ENCODE results near the gene FAM124A.

Gene FAM124A

DNA sequence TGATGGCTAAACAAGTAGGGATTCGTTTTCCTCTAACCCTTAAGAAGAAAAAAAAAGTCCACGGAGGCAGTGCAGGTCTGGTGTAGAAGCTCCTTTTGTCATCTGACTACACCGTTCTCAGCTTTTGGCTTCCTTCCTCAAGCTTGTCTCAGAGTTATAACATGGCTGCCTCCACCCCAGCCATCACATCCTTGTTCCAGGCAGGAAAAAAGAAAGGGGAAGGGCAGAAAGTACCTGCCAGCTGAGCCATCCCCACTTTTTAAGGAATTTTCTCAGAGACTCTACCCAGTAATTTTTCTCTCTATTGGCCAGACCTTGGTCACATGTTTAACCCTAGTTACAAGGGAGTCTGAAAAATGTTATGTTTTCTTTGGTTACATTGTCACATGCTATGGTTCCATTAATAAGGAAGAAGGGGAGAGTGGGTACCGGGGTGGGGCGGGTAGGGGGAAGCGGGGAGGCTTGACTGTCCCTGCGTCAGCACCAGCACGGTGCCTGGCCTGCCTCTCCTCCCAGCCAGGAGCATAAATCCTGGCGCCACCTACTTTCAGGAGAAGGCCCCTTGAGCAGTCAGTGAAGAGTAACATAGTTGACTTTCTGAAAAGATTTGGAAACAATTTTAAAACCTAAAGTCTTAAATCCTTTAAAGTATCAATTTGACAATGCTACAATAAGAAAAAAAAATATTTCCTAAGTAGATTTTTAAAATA lies 11.1 kb downstream of the FAM124A start:
- H3K27ac ChIP-seq: no peak overlapping the region
- no peak overlapping the region for H3K4me3 ChIP-seq
- TF ChIP-seq, protein P1, sequence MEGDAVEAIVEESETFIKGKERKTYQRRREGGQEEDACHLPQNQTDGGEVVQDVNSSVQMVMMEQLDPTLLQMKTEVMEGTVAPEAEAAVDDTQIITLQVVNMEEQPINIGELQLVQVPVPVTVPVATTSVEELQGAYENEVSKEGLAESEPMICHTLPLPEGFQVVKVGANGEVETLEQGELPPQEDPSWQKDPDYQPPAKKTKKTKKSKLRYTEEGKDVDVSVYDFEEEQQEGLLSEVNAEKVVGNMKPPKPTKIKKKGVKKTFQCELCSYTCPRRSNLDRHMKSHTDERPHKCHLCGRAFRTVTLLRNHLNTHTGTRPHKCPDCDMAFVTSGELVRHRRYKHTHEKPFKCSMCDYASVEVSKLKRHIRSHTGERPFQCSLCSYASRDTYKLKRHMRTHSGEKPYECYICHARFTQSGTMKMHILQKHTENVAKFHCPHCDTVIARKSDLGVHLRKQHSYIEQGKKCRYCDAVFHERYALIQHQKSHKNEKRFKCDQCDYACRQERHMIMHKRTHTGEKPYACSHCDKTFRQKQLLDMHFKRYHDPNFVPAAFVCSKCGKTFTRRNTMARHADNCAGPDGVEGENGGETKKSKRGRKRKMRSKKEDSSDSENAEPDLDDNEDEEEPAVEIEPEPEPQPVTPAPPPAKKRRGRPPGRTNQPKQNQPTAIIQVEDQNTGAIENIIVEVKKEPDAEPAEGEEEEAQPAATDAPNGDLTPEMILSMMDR (IDR thresholded peaks at IDR 0.05): no peak
- no peak for DNase-seq (ENCODE audit: low spot score)

DNA sequence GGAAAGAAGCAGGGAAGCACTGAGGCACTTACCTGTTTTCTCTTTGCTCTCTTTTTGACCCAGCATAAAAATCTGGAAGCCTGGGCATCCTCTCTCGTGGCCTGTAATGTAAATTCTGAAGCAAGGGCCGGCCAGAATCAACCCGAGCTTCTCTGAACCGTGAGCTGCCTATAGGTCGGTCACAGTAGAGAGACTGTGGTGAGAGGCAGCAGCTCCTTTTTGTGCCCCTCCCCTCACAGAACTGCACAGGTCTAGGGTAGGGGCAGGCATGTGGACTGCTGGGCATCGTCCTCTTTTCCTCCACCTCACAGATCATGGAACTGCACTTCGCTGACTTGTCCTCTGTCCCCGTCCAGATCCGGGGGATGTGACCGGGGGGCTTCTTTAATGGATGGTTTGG lies 12.5 kb downstream of the FAM124A start:
- no peak overlapping the region for H3K27ac ChIP-seq
- DNase-seq (ENCODE audit: low spot score): no peak
- H3K4me3 ChIP-seq: no peak overlapping the region
- TF ChIP-seq, protein P1 (IDR thresholded peaks at IDR 0.05): no peak

DNA sequence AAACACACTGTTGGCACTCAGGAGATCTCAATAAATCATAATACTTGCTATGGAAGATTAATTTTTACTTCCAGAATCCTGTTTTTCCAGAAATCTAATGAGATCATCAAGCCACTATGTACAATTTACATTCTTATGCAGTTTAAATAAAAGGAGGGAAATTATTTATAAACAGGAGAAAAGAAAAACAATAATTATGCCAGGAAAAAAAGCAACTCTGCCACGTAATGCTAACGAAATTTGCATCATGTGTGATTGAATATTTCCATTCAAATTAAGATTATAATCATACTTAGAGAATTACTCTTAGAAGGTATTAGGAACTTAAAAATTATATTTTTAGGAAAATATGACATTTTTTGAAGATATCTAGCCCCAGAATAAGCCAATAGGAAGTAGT lies 13.0 kb downstream of the FAM124A start:
- TF ChIP-seq, protein P1 (IDR thresholded peaks at IDR 0.05): no peak
- no peak overlapping the region for H3K27ac ChIP-seq

GRCh38 chr13:51235756-51236490 lies 13.7 kb downstream of the FAM124A start:
- Histone ChIP-seq H3K4me3 (no peak overlapping the region), H3K27ac (peak overlapping the region in 1 of 2 donors; percentile 45)
- DNase-seq (ENCODE audit: low spot score): no peak

More for the DNA sequence above, 13.0 kb downstream of the FAM124A start:
- H3K4me3 ChIP-seq: no peak overlapping the region
- DNase-seq (ENCODE audit: low spot score): no peak

GRCh38 chr13:51236491-51236792 lies 14.2 kb downstream of the FAM124A start:
- Histone ChIP-seq H3K4me3 (no peak overlapping the region), H3K27ac (no peak overlapping the region)
- no peak for DNase-seq (ENCODE audit: low spot score)
- TF ChIP-seq, protein P1 (IDR thresholded peaks at IDR 0.05): no peak

More at GRCh38 chr13:51235756-51236490, 13.7 kb downstream of the FAM124A start:
- TF ChIP-seq, protein P1 (IDR thresholded peaks at IDR 0.05): no peak

DNA sequence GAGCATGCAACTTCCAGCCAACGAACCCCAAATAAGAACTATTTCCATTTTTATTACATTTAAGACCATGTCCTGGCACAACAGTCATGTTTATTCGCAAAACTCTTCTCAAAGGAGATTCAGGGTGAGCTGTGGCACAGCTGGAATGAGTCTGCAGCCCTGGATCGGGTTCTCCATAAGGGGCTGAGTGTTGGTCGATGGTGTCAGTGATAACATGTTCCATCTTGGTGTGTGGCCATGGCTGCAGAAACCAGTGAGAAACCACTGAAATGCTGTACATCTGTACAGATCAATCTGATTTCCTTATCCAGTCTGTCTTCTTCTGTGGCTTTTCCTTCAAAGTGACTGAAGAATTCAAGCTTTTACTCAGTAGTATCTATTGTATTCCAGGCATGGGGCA lies 15.2 kb downstream of the FAM124A start:
- H3K4me3 ChIP-seq: no peak overlapping the region
- no peak overlapping the region for H3K27ac ChIP-seq
- DNase-seq (ENCODE audit: low spot score): no peak
- TF ChIP-seq, protein P1 (IDR thresholded peaks at IDR 0.05): no peak

DNA sequence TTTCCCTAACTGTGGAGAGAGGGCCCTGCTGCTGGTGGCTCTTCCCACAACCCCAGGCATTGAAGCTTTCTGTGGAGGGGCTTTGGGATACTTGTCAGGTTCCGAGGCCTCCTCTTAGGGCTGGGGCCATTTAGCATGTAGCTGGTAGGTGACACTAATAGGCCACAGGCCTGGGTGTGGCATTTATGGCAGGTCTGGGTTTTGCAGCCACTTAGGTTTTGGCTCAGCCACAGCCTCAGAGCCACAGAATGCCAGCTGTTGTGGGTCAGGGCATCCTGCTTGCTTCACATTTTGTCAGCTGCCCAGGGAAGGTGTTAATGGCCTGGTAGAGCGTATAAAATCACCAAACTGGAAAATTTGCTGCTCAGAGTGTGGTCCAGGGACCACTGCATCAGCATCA lies 15.7 kb downstream of the FAM124A start:
- Histone ChIP-seq H3K27ac (no peak overlapping the region), H3K4me3 (no peak overlapping the region)
- DNase-seq (ENCODE audit: low spot score): no peak
- TF ChIP-seq, protein P1 (IDR thresholded peaks at IDR 0.05): no peak

Data from coronary artery (tissue), 2 donors.